ENCODE results near the gene ZFYVE28. TPM values are rescaled to one million over a fixed set of nuclear protein-coding genes. Genes with fewer than 3 reads are reported as not detected.

The ZFYVE28 gene
- total and polyA plus RNA-seq, 5 donors from 2014 or later: 8.5 to 86.4 (median 17.6) TPM

DNA sequence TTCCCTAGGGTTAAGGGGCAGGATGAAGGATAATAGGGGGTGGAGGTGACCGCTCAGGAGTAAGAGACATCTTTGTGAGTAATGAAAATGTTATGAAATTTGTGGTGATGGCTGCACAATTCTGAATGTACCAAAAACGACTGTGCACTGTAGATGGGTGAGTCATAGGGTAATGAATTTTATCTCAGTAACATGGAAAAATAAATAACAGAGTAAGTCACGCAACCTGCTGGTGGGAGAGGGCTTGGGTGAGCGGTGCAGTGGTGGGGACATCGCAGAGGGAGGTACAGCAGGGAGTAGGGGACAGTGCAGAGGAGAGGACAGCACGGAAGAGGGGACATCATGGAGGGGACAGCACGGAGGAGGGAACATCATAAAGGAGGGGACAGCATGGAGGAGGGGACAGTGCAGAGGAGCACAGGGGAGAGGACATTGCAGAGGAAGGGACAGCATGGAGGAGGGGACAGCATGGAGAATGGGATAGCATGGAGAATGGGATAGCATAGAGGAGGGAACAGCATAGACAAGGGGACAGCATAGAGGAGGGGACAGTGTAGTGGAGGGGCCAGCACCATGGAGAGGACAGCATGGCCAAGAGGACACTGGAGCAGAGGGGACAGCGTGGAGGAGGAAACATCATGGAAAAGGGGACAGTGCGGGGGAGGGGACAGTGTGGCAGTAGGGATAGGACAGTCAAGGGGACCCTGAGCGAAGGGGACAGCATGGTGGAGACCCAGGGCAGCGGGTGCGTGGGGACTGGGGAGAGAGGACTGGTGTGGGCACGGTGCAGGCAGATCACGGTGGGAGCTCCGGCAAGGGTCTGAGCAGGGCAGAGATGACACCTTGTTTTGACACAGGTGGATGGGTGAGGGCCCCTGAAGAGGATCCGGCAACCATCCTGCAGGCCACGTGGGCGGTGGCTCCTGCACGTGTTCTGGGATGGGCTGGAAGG is 88.1 kb downstream of the ZFYVE28 start:
- no peaks in the 10 kb centered on the region for H3K4me1 ChIP-seq (ENCODE audit: control insufficient read depth, insufficient read depth, low read length, poor library complexity, severe bottlenecking)
- H3K4me3 Mint-ChIP-seq: peak overlapping the region in 1 of 4 donors; percentile 13
- no peak overlapping the region for H3K4me3 ChIP-seq (ENCODE audit: low read depth, low read length)
- peaks cover 0 to 15% (median 5%) of the 10 kb centered on the region in 7 donors for H3K9me3 Mint-ChIP-seq
- ATAC-seq (ENCODE audit: low read depth in 2 of 2): no peak
- H3K36me3 ChIP-seq (ENCODE audit: control insufficient read depth, insufficient read depth, low read length): peaks cover 15% of the 10 kb centered on the region
- H3K9me3 ChIP-seq (ENCODE audit: control insufficient read depth in 2 of 2, low read length in 2 of 2): peaks cover 10 to 17% of the 10 kb centered on the region in 2 experiments
- H3K27ac Mint-ChIP-seq: no peak overlapping the region
- no peaks in the 10 kb centered on the region for H3K27me3 Mint-ChIP-seq
- DNase-seq: no peak
- peaks cover 0 to 13% (median 3%) of the 10 kb centered on the region in 4 donors for H3K4me1 Mint-ChIP-seq
- H3K27me3 ChIP-seq (ENCODE audit: control insufficient read depth, insufficient read depth, low read length): no peaks in the 10 kb centered on the region
- peaks cover 26% of the 10 kb centered on the region for H3K36me3 Mint-ChIP-seq
- H3K27ac ChIP-seq (ENCODE audit: insufficient read depth, low read length, poor library complexity, severe bottlenecking): no peak overlapping the region

DNA sequence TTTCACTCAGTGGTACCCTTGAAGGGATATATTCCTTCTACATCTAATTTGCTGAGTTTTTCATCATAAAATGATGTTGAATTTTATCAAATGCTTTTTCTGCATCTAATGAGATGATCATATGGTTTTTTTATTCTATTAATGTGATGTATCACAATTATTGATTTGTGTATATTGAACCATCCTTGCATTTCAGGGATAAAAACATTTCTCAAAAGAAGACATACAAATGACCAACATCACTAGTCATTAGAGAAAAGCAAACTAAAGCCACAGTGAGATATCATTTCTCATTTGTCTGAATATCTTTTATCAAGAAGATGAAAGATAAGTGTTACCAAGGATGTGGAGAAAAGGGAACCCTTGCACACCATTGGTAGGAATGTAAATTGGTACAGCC is 90.9 kb downstream of the ZFYVE28 start:
- Histone ChIP-seq H3K27ac (ENCODE audit: insufficient read depth, low read length, poor library complexity, severe bottlenecking) (no peak overlapping the region), H3K4me3 (ENCODE audit: low read depth, low read length) (no peak overlapping the region), H3K27me3 (ENCODE audit: control insufficient read depth, insufficient read depth, low read length) (no peaks in the 10 kb centered on the region), H3K4me1 (ENCODE audit: control insufficient read depth, insufficient read depth, low read length, poor library complexity, severe bottlenecking) (no peaks in the 10 kb centered on the region), H3K36me3 (ENCODE audit: control insufficient read depth, insufficient read depth, low read length) (peaks cover 15% of the 10 kb centered on the region), H3K9me3 (ENCODE audit: control insufficient read depth in 2 of 2, low read length in 2 of 2) (peaks cover 10 to 17% of the 10 kb centered on the region in 2 experiments)
- Mint-ChIP-seq H3K9me3 (peaks cover 0 to 22% (median 5%) of the 10 kb centered on the region in 7 donors), H3K27ac (no peak overlapping the region), H3K27me3 (no peaks in the 10 kb centered on the region), H3K4me3 (no peak overlapping the region), H3K4me1 (peaks cover 0 to 6% (median 0%) of the 10 kb centered on the region in 4 donors), H3K36me3 (peaks cover 29% of the 10 kb centered on the region)
- DNase-seq (no peak), ATAC-seq (ENCODE audit: low read depth in 2 of 2) (no peak)

DNA sequence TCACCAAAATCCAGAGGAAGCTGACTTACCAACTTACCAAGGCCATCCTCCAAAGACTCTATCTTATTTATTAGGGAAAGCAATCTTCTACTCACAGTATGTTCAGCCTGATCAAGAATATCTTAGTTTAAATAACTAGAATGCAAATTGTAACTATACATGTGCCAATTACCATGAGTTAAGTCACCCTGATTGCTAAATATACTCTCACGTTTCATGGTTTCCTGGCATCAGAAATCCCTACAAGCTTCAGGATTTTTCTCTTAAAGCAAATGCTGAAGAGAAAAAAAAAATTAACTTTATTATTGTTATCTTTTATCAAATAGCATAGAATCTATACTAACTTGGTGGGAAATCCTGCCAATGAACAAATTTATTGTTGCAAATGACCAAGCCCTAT is 93.6 kb downstream of the ZFYVE28 start:
- no peaks in the 10 kb centered on the region for H3K27me3 Mint-ChIP-seq
- ATAC-seq (ENCODE audit: low read depth in 2 of 2) (no peak), DNase-seq (no peak)
- Histone ChIP-seq H3K4me1 (ENCODE audit: control insufficient read depth, insufficient read depth, low read length, poor library complexity, severe bottlenecking) (no peaks in the 10 kb centered on the region), H3K36me3 (ENCODE audit: control insufficient read depth, insufficient read depth, low read length) (peaks cover 9% of the 10 kb centered on the region), H3K4me3 (ENCODE audit: low read depth, low read length) (no peak overlapping the region), H3K9me3 (ENCODE audit: control insufficient read depth in 2 of 2, low read length in 2 of 2) (peaks cover 10 to 17% of the 10 kb centered on the region in 2 experiments), H3K27me3 (ENCODE audit: control insufficient read depth, insufficient read depth, low read length) (no peaks in the 10 kb centered on the region), H3K27ac (ENCODE audit: insufficient read depth, low read length, poor library complexity, severe bottlenecking) (no peak overlapping the region)
- no peak overlapping the region for H3K27ac Mint-ChIP-seq
- H3K4me3 Mint-ChIP-seq: no peak overlapping the region
- peaks cover 24% of the 10 kb centered on the region for H3K36me3 Mint-ChIP-seq
- H3K9me3 Mint-ChIP-seq: peaks cover 0 to 22% (median 5%) of the 10 kb centered on the region in 7 donors
- H3K4me1 Mint-ChIP-seq: peaks cover 0 to 3% (median under 1%) of the 10 kb centered on the region in 4 donors

DNA sequence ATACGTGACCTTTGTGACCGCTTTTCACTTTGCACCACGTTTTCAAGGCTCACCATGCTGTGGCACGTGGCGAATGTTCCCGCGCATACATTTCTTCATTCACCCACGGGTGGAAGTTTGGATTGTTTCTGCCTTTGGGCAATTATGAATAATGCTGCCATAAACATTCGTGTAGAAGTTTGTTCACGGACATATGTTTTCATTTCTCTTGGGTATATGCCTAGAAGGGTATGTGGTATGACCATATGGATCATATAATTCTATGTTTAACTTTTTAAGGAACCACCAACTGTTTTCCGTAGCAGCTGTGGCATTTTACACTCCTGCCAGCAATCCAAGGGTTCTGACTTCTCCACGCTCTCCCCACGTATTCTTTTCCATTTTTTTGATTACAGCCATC is 95.6 kb downstream of the ZFYVE28 start:
- Histone ChIP-seq H3K4me1 (ENCODE audit: control insufficient read depth, insufficient read depth, low read length, poor library complexity, severe bottlenecking) (no peaks in the 10 kb centered on the region), H3K9me3 (ENCODE audit: control insufficient read depth in 2 of 2, low read length in 2 of 2) (peaks cover 6% of the 10 kb centered on the region in 2 experiments), H3K36me3 (ENCODE audit: control insufficient read depth, insufficient read depth, low read length) (peaks cover 3% of the 10 kb centered on the region), H3K27me3 (ENCODE audit: control insufficient read depth, insufficient read depth, low read length) (no peaks in the 10 kb centered on the region), H3K4me3 (ENCODE audit: low read depth, low read length) (no peak overlapping the region), H3K27ac (ENCODE audit: insufficient read depth, low read length, poor library complexity, severe bottlenecking) (no peak overlapping the region)
- no peak overlapping the region for H3K27ac Mint-ChIP-seq
- ATAC-seq (ENCODE audit: low read depth in 2 of 2) (no peak), DNase-seq (no peak)
- H3K27me3 Mint-ChIP-seq: no peaks in the 10 kb centered on the region
- peaks cover 0 to 2% (median 0%) of the 10 kb centered on the region in 4 donors for H3K4me1 Mint-ChIP-seq
- H3K4me3 Mint-ChIP-seq: no peak overlapping the region
- peaks cover 0 to 10% (median 4%) of the 10 kb centered on the region in 7 donors for H3K9me3 Mint-ChIP-seq
- H3K36me3 Mint-ChIP-seq: peaks cover 7% of the 10 kb centered on the region

DNA sequence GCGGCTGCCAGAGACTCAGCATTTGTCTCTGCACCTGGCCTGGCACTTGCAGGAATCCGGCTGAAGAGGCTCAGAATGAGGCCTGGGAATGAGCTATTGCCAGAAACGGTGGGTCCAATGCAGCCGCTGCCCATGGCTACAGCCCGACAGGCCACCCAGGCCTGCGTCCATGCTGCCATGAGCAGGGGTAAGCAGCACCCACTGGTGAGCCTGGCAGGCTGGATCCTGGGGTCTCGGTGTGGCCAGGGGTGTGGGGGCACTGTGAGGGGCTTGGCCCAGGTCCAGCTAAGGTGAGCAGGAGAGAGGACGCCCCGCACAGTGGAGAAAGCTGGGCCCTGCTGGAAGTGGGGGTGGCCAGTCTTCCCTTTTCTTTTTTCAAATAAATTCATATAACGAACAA is 96.2 kb downstream of the ZFYVE28 start:
- Histone ChIP-seq H3K27me3 (ENCODE audit: control insufficient read depth, insufficient read depth, low read length) (no peaks in the 10 kb centered on the region), H3K4me1 (ENCODE audit: control insufficient read depth, insufficient read depth, low read length, poor library complexity, severe bottlenecking) (no peaks in the 10 kb centered on the region), H3K36me3 (ENCODE audit: control insufficient read depth, insufficient read depth, low read length) (no peaks in the 10 kb centered on the region), H3K4me3 (ENCODE audit: low read depth, low read length) (no peak overlapping the region), H3K9me3 (ENCODE audit: control insufficient read depth in 2 of 2, low read length in 2 of 2) (peaks cover 0 to under 1% of the 10 kb centered on the region in 2 experiments), H3K27ac (ENCODE audit: insufficient read depth, low read length, poor library complexity, severe bottlenecking) (no peak overlapping the region)
- Mint-ChIP-seq H3K36me3 (peaks cover 3% of the 10 kb centered on the region), H3K27me3 (no peaks in the 10 kb centered on the region), H3K4me1 (peaks cover 0 to 2% (median 0%) of the 10 kb centered on the region in 4 donors), H3K9me3 (peaks cover 0 to 7% (median 0%) of the 10 kb centered on the region in 7 donors), H3K27ac (no peak overlapping the region), H3K4me3 (no peak overlapping the region)
- DNase-seq: no peak
- ATAC-seq (ENCODE audit: low read depth in 2 of 2): no peak

DNA sequence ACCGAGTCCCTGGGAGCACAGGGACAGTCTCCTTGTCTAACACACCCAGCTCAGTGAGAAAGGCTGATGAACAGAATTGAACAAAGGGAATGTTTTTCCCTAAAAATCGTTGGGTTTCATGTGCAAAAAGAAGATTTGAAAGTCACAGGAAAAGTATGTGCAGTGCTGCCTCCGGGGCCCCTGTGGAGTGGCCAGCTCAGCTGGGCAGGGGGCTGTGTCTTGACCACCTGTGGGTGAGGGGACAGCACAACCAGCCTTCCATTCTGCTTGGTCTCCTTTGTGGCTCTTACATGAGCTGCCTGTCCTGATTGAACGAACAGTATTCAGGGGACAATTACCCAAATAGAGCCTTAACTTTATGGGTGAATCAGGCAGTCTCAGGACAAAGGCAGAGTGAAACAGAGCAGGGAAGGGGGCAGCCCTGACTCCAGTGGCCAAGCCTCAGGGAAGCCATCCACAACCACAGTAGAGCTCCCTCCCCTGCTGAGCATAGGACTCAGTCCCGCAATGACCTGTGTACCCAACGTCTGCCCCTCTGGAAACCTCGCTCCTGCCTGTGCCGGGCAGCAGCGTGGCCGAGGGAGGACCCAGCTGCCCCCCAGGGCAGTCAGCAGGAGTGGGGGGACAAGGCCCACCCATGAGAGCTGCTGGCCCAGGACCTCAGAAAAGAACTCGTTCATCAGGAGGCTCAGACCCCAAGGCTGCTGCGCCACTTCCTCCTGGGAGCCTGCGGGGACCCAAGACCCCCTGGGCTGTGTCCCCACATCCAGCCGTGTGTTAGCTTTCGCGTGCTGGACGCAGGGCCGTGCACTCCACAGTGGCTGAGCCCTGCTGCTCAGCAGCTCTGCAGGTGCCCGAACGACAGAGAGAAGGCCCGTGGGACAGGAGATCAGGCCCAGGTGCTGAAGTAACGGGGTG is 96.9 kb downstream of the ZFYVE28 start:
- DNase-seq: no peak
- Mint-ChIP-seq H3K27ac (no peak overlapping the region), H3K27me3 (no peaks in the 10 kb centered on the region), H3K4me1 (peaks cover 0 to 2% (median 0%) of the 10 kb centered on the region in 4 donors), H3K9me3 (peaks cover 0 to 7% (median 0%) of the 10 kb centered on the region in 7 donors), H3K36me3 (peaks cover 3% of the 10 kb centered on the region), H3K4me3 (no peak overlapping the region)
- Histone ChIP-seq H3K4me1 (ENCODE audit: control insufficient read depth, insufficient read depth, low read length, poor library complexity, severe bottlenecking) (no peaks in the 10 kb centered on the region), H3K9me3 (ENCODE audit: control insufficient read depth in 2 of 2, low read length in 2 of 2) (no peaks in the 10 kb centered on the region), H3K27me3 (ENCODE audit: control insufficient read depth, insufficient read depth, low read length) (no peaks in the 10 kb centered on the region), H3K4me3 (ENCODE audit: low read depth, low read length) (no peak overlapping the region), H3K27ac (ENCODE audit: insufficient read depth, low read length, poor library complexity, severe bottlenecking) (no peak overlapping the region), H3K36me3 (ENCODE audit: control insufficient read depth, insufficient read depth, low read length) (no peaks in the 10 kb centered on the region)
- ATAC-seq (ENCODE audit: low read depth in 2 of 2): no peak

DNA sequence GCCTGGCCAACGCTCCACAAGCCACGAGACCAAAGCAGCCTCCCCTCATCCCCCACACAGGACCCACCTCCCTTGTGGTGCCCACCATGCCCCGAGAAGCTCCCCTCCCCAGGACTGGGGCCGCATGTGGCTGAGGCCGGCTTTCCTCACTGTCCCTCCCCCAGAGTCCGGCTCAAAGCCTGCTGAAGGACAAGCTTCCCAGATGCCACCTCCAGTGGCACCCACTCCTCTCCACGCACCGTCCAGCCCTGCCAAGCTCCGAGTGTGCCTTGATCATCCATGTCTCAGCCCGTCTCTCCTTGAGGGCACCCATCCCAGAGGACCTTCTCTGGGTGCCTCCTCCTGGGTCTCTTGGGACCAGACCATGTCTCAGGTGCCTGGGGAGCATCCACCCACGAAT is 97.7 kb downstream of the ZFYVE28 start:
- no peaks in the 10 kb centered on the region for H3K4me1 ChIP-seq (ENCODE audit: control insufficient read depth, insufficient read depth, low read length, poor library complexity, severe bottlenecking)
- H3K27ac Mint-ChIP-seq: no peak overlapping the region
- ATAC-seq (ENCODE audit: low read depth in 2 of 2): no peak
- no peaks in the 10 kb centered on the region for H3K27me3 ChIP-seq (ENCODE audit: control insufficient read depth, insufficient read depth, low read length)
- H3K4me3 ChIP-seq (ENCODE audit: low read depth, low read length): no peak overlapping the region
- no peak overlapping the region for H3K27ac ChIP-seq (ENCODE audit: insufficient read depth, low read length, poor library complexity, severe bottlenecking)
- H3K4me3 Mint-ChIP-seq: no peak overlapping the region
- no peaks in the 10 kb centered on the region for H3K9me3 ChIP-seq (ENCODE audit: control insufficient read depth in 2 of 2, low read length in 2 of 2)
- H3K36me3 Mint-ChIP-seq: peaks cover 8% of the 10 kb centered on the region
- no peak for DNase-seq
- H3K9me3 Mint-ChIP-seq: peaks cover 0 to 7% (median 0%) of the 10 kb centered on the region in 7 donors
- H3K4me1 Mint-ChIP-seq: peaks cover 0 to 2% (median 0%) of the 10 kb centered on the region in 4 donors
- no peaks in the 10 kb centered on the region for H3K36me3 ChIP-seq (ENCODE audit: control insufficient read depth, insufficient read depth, low read length)
- no peaks in the 10 kb centered on the region for H3K27me3 Mint-ChIP-seq

All from CD4-positive, CD25-positive, alpha-beta regulatory T cell (primary cell).